ENCODE data around the gene CYP3A5. TPM values are rescaled to one million over a fixed set of nuclear protein-coding genes. Genes with fewer than 3 reads are reported as not detected.
"Not testable (repeated sequence)": the region's sequence is repeated elsewhere in the genome, so short reads cannot be mapped to it uniquely, and the experiment has no call there.

The CYP3A5 gene
- 3.7 and 30.2 TPM in 2 replicates for total RNA-seq

- no peaks in the 10 kb centered on the region for H3K36me3 ChIP-seq (ENCODE audit: control insufficient read depth, insufficient read depth, low read length)
- no peak for TF ChIP-seq CTCF (IDR thresholded peaks at IDR 0.05; ENCODE audit: insufficient read depth, low read length, severe bottlenecking)
- DNase-seq (ENCODE audit: low read depth) (peak; percentile 13), FAIRE-seq (no peak)
- H3K4me3 ChIP-seq (ENCODE audit: low read depth, low read length) = peak within 1 kb of the TSS; percentile 21
- H3K27me3 ChIP-seq (ENCODE audit: control insufficient read depth, insufficient read depth, low read length) = no peaks in the 10 kb centered on the region
These were observed at the start of gene CYP3A5 for GRCh38 chr7:99679400-99680191. TSS of gene CYP3A5 (minus strand) at chr7:99679996. CDS start at chr7:99679896, 100 bp downstream.

- FAIRE-seq (no peak), DNase-seq (ENCODE audit: low read depth) (peak; percentile 61)
- no peak overlapping the region for H3K4me3 ChIP-seq (ENCODE audit: low read depth, low read length)
- no peak for TF ChIP-seq CTCF (IDR thresholded peaks at IDR 0.05; ENCODE audit: insufficient read depth, low read length, severe bottlenecking)
- H3K36me3 ChIP-seq (ENCODE audit: control insufficient read depth, insufficient read depth, low read length) = no peaks in the 10 kb centered on the region
- H3K27me3 ChIP-seq (ENCODE audit: control insufficient read depth, insufficient read depth, low read length) = no peaks in the 10 kb centered on the region
These were observed 48.8 kb upstream of the CYP3A5 start for GRCh38 chr7:99728615-99729014.

GRCh38 chr7:99723201-99723600 is 43.4 kb upstream of the CYP3A5 start:
- DNase-seq (ENCODE audit: low read depth); H3K36me3 ChIP-seq (ENCODE audit: control insufficient read depth, insufficient read depth, low read length); H3K4me3 ChIP-seq (ENCODE audit: low read depth, low read length); H3K27me3 ChIP-seq (ENCODE audit: control insufficient read depth, insufficient read depth, low read length): not testable (repeated sequence)
- FAIRE-seq = peak; percentile 40

- Histone ChIP-seq H3K36me3 (ENCODE audit: control insufficient read depth, insufficient read depth, low read length) (no peaks in the 10 kb centered on the region), H3K4me3 (ENCODE audit: low read depth, low read length) (no peak overlapping the region), H3K27me3 (ENCODE audit: control insufficient read depth, insufficient read depth, low read length) (no peaks in the 10 kb centered on the region)
- DNase-seq (ENCODE audit: low read depth) (no peak), FAIRE-seq (no peak)
- TF ChIP-seq CTCF (IDR thresholded peaks at IDR 0.05; ENCODE audit: insufficient read depth, low read length, severe bottlenecking) = no peak
These were observed 41.2 kb upstream of the CYP3A5 start for GRCh38 chr7:99720800-99721595.

- Histone ChIP-seq H3K4me3 (ENCODE audit: low read depth, low read length) (no peak overlapping the region), H3K36me3 (ENCODE audit: control insufficient read depth, insufficient read depth, low read length) (no peaks in the 10 kb centered on the region), H3K27me3 (ENCODE audit: control insufficient read depth, insufficient read depth, low read length) (no peaks in the 10 kb centered on the region)
- DNase-seq (ENCODE audit: low read depth) = no peak
- no peak for TF ChIP-seq CTCF (IDR thresholded peaks at IDR 0.05; ENCODE audit: insufficient read depth, low read length, severe bottlenecking)
- no peak for FAIRE-seq
These were observed 40.4 kb upstream of the CYP3A5 start for GRCh38 chr7:99719996-99720769.
